ENCODE measurements around the gene SMCO3.

The SMCO3 gene

DNA sequence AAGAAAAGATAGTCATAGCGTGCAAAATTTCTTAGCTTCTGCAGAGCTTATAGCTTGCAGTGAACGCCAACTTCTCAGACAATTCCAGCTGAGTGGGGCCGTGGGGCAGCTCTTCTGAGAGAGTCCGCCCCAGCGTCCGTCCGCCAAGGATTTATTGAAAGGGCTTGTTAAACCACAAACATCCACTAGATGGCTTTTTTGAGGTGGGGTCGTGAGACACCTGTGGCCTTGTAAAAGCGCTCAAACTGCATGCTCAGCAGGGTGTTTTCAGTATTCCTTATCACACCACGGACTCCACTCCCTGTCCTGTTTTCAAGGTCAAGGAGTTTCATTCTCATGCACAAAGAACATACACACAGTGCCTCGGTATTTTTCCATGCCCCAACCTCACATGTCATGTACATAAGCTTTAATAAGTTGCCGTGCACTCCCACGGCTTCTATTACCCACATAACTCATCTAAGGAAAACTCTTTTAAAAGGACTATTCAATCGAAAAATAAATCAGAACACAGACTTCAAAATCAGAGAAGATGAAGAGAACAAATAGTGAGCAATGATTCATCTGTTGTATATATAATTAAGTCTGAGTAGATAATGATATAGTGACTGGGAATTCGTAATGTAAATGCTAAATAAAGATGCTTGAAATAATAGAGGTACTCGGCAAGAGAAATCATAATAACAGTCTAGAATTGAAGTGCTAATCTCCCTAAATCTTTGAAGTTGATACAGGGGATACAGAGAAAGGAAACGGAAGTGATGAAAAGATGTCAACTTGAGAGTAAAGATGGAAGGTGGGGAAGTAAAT, 57.4 kb downstream of the SMCO3 start:
- in situ Hi-C loops (cut with MboI; ENCODE audit: low sequenced_read_pairs, unreplicated experiment), result no loop called here
- TF ChIP-seq, protein P1, sequence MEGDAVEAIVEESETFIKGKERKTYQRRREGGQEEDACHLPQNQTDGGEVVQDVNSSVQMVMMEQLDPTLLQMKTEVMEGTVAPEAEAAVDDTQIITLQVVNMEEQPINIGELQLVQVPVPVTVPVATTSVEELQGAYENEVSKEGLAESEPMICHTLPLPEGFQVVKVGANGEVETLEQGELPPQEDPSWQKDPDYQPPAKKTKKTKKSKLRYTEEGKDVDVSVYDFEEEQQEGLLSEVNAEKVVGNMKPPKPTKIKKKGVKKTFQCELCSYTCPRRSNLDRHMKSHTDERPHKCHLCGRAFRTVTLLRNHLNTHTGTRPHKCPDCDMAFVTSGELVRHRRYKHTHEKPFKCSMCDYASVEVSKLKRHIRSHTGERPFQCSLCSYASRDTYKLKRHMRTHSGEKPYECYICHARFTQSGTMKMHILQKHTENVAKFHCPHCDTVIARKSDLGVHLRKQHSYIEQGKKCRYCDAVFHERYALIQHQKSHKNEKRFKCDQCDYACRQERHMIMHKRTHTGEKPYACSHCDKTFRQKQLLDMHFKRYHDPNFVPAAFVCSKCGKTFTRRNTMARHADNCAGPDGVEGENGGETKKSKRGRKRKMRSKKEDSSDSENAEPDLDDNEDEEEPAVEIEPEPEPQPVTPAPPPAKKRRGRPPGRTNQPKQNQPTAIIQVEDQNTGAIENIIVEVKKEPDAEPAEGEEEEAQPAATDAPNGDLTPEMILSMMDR (IDR thresholded peaks at IDR 0.05; ENCODE audit: borderline replicate concordance, control extremely low read depth, extremely low read depth, insufficient read depth, missing control alignments), result no peak

More for the DNA sequence above, 57.4 kb downstream of the SMCO3 start:
- DNase-seq (ENCODE audit: low spot score), result no peak
